ENCODE data around the gene TUBGCP5. TPM values are rescaled to one million over a fixed set of nuclear protein-coding genes. Genes with fewer than 3 reads are reported as not detected.

TUBGCP5 gene
- total RNA-seq, 1 experiment from 2014 or later, result 23.3 TPM

DNA sequence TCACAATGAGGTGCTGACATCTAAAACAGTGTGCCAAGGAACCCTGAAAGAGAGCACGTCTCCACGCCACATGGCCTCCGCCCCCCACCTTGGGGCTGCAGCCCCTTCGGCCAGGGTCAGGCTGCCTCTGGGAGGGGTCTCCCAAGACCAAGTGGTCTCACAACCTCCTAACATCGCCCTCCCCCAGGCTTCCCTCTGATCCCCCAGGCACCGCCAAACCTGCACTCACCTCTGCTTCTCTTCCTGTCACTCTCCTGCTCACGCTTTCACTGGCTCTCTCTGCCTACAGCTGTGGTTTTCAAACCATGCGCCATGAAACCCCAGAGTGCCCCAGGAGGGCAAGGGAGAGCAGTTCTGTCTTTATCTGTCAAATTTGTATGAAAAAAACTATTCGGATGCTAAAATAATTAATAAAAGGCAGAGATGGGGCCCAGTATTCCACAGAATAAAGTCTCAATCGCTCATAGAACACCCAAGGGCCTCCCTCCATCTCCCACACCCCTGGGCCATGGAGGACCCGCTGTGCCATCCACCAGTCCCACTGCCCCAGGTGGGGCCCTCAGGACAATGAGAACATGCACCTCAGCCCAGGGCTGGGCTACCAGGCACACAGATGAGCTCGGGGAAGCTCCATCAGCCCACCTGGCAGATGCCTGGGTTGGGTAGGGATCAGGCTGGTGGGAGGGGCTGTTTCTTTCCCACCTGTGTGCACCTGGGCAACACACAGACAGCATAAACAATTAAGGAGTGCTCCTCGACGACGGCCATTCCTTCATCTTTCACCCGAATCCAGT is 80.7 kb downstream of the TUBGCP5 start:
- CTCF ChIA-PET, result no interaction called here
- POLR2A ChIA-PET, result no interaction called here
- DNase-seq (ENCODE audit: low read depth, low spot score), result no peak

GRCh38 chr15:22956978-22957260 is 82.5 kb downstream of the TUBGCP5 start:
- intact Hi-C loops (cut with micrococcal nuclease; ENCODE audit: unreplicated experiment) (no loop called here), in situ Hi-C loops (cut with HindIII; ENCODE audit: low pct_unique_long_range_greater_than_20kb, low sequenced_read_pairs) (no loop called here)
- ATAC-seq (no peak), DNase-seq (ENCODE audit: low read depth, low spot score) (no peak)
- Histone ChIP-seq H3K36me3 (ENCODE audit: control insufficient read depth, insufficient read depth, low read length) (no peaks in the 10 kb centered on the region), H3K4me3 (ENCODE audit: low read depth in 2 of 2, low read length in 2 of 2) (no peak overlapping the region), H3K4me1 (ENCODE audit: control insufficient read depth, insufficient read depth, low read length) (peaks cover 9% of the 10 kb centered on the region), H3K27me3 (ENCODE audit: control insufficient read depth, insufficient read depth, low read length) (no peaks in the 10 kb centered on the region), H3K9me3 (ENCODE audit: control insufficient read depth, insufficient read depth, low read depth, low read length) (no peaks in the 10 kb centered on the region), H3K27ac (ENCODE audit: low read length) (no peak overlapping the region)
- POLR2A ChIA-PET, result no interaction called here
- TF ChIP-seq, protein P1, sequence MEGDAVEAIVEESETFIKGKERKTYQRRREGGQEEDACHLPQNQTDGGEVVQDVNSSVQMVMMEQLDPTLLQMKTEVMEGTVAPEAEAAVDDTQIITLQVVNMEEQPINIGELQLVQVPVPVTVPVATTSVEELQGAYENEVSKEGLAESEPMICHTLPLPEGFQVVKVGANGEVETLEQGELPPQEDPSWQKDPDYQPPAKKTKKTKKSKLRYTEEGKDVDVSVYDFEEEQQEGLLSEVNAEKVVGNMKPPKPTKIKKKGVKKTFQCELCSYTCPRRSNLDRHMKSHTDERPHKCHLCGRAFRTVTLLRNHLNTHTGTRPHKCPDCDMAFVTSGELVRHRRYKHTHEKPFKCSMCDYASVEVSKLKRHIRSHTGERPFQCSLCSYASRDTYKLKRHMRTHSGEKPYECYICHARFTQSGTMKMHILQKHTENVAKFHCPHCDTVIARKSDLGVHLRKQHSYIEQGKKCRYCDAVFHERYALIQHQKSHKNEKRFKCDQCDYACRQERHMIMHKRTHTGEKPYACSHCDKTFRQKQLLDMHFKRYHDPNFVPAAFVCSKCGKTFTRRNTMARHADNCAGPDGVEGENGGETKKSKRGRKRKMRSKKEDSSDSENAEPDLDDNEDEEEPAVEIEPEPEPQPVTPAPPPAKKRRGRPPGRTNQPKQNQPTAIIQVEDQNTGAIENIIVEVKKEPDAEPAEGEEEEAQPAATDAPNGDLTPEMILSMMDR (IDR thresholded peaks at IDR 0.05), result no peak
- TF ChIP-seq REST (IDR thresholded peaks at IDR 0.05; ENCODE audit: insufficient read depth in 1 of 2, low read depth in 2 of 2, low read length in 1 of 2) (no peak), TCF7L2 (IDR thresholded peaks at IDR 0.05; ENCODE audit: low read depth, low read length) (no peak), POLR2AphosphoS5 (IDR thresholded peaks at IDR 0.05; ENCODE audit: low read depth, low read length) (no peak), SIN3A (IDR thresholded peaks at IDR 0.05; ENCODE audit: borderline replicate concordance, insufficient read depth, low read depth, low read length) (no peak)
- BruUV-seq (replicated peaks), result no TSS peak
- CTCF ChIA-PET, result no interaction called here

More for the DNA sequence above, 80.7 kb downstream of the TUBGCP5 start:
- no TSS peak for BruUV-seq (replicated peaks)
- Histone ChIP-seq H3K9me3 (ENCODE audit: control insufficient read depth, insufficient read depth, low read depth, low read length) (no peaks in the 10 kb centered on the region), H3K36me3 (ENCODE audit: control insufficient read depth, insufficient read depth, low read length) (no peaks in the 10 kb centered on the region), H3K4me1 (ENCODE audit: control insufficient read depth, insufficient read depth, low read length) (peaks cover 15% of the 10 kb centered on the region), H3K27me3 (ENCODE audit: control insufficient read depth, insufficient read depth, low read length) (no peaks in the 10 kb centered on the region), H3K27ac (ENCODE audit: low read length) (no peak overlapping the region), H3K4me3 (ENCODE audit: low read depth in 2 of 2, low read length in 2 of 2) (no peak overlapping the region)
- intact Hi-C loops (cut with micrococcal nuclease; ENCODE audit: unreplicated experiment) (no loop called here), in situ Hi-C loops (cut with HindIII; ENCODE audit: low pct_unique_long_range_greater_than_20kb, low sequenced_read_pairs) (no loop called here)
- ATAC-seq, result no peak
- TF ChIP-seq SIN3A (IDR thresholded peaks at IDR 0.05; ENCODE audit: borderline replicate concordance, insufficient read depth, low read depth, low read length) (no peak), TCF7L2 (IDR thresholded peaks at IDR 0.05; ENCODE audit: low read depth, low read length) (no peak), POLR2AphosphoS5 (IDR thresholded peaks at IDR 0.05; ENCODE audit: low read depth, low read length) (no peak), REST (IDR thresholded peaks at IDR 0.05; ENCODE audit: insufficient read depth in 1 of 2, low read depth in 2 of 2, low read length in 1 of 2) (no peak)
- TF ChIP-seq, protein P1 (IDR thresholded peaks at IDR 0.05), result no peak

Measured in Panc1 (cell line).